A549 (cell line): Measurements from ENCODE around the gene PRMT5. TPM values are rescaled to one million over a fixed set of nuclear protein-coding genes. Genes with fewer than 3 reads are reported as not detected.
A peak's percentile ranks its signal among the peaks of the same experiment; 100 is the strongest.

Experiments
- ATAC-seq, 2 experiments: fragments of 200-7000 bp in 1 of 2; fragments of >200 bp in 1 of 2; cut with Nextera tagmentation in 1 of 2; cut with Tn5 transposase in 1 of 2; 3 replicates each; pipeline versions ENCODE4 v1.8.0 to v1.9.1; 2018 to 2020; ENCODE audit warnings: mild to moderate bottlenecking in 1 of 2, moderate library complexity in 1 of 2
- CTCF ChIA-PET: fragments of 300-600 bp; sonication (Branson Sonifier 250); formaldehyde crosslinking; extraction: SDS; loops from one replicate; lab custom pipeline; 2021; ENCODE audit warnings: antibody characterized with exemption, inconsistent platforms; lab: Yijun Ruan, JAX
- POLR2A ChIA-PET: fragments of 350-600 bp; formaldehyde crosslinking; extraction: SDS; loops from one replicate; lab custom pipeline; 2021; ENCODE audit warnings: antibody characterized with exemption, inconsistent platforms; lab: Yijun Ruan, JAX
- DNase-seq, 2 experiments: peaks; one replicate each; pipeline versions ENCODE4 v3.0.0 to v3.0.0-alpha.2; 2011 to 2016; ENCODE audit warnings: low read depth in 1 of 2, low spot score in 1 of 2
- FAIRE-seq: peaks from 2 replicates; lab custom pipeline; 2011; peaks lifted over from hg19 to GRCh38; lab: Jason Lieb, UNC
- H3K27ac ChIP-seq, 2 experiments: fragments of >200 bp; sonication (Bioruptor Twin); formaldehyde crosslinking; 3 replicates each; pipeline ENCODE4 v1.5.1; 2016 to 2017
- H3K4me1 ChIP-seq: fragments of >200 bp; sonication (Bioruptor Twin); formaldehyde crosslinking; 3 replicates; pipeline ENCODE4 v1.6.1; 2016
- H3K4me2 ChIP-seq: fragments of >200 bp; sonication (Bioruptor Twin); formaldehyde crosslinking; 3 replicates; pipeline ENCODE4 v1.6.1; 2016
- H3K4me3 ChIP-seq: fragments of >200 bp; sonication (Bioruptor Twin); formaldehyde crosslinking; 3 replicates; pipeline ENCODE4 v1.5.1; 2016
- H3K9me3 ChIP-seq: fragments of >200 bp; sonication (Bioruptor Twin); formaldehyde crosslinking; 3 replicates; pipeline ENCODE4 v1.6.1; 2016
- ATOH8 ChIP-seq: fragments of 250-450 bp; sonication (Bioruptor Pico); IDR thresholded peaks from 2 replicates; pipeline ENCODE4 v1.5.0; 2020; ENCODE audit warnings: low read depth, mild to moderate bottlenecking, moderate library complexity
- CHD2 ChIP-seq: fragments of 150-350 bp; IDR thresholded peaks from 2 replicates; pipeline ENCODE4 v1.6.1; 2014; ENCODE audit warnings: low read length; ENCODE audit not compliant: partially characterized antibody
- E2F6 ChIP-seq: IDR thresholded peaks from 2 replicates; pipeline ENCODE4 v1.6.1; 2012; ENCODE audit warnings: low read depth, borderline replicate concordance
- ELK1 ChIP-seq: fragments of 150-350 bp; IDR thresholded peaks from 2 replicates; pipeline ENCODE4 v1.6.1; 2014; ENCODE audit warnings: low read depth, mild to moderate bottlenecking, low read length
- EP300 ChIP-seq, 2 experiments: fragments of >200 bp; sonication (Bioruptor Twin); formaldehyde crosslinking; IDR thresholded peaks; 2 replicates in 1 of 2; 3 replicates in 1 of 2; pipeline ENCODE4 v1.6.1; 2016 to 2017
- ESRRA ChIP-seq: fragments of 150-350 bp; IDR thresholded peaks from 2 replicates; pipeline ENCODE4 v1.6.1; 2014; ENCODE audit warnings: mild to moderate bottlenecking, low read length, borderline replicate concordance
- GATA3 ChIP-seq: IDR thresholded peaks from 2 replicates; pipeline ENCODE4 v1.6.1; 2012; ENCODE audit warnings: borderline replicate concordance
- HOXA7 ChIP-seq: fragments of 250-450 bp; sonication (Bioruptor Pico); IDR thresholded peaks from 2 replicates; pipeline ENCODE4 v1.5.0; 2020; ENCODE audit warnings: mild to moderate bottlenecking, moderate library complexity
- JUN ChIP-seq, 2 experiments: fragments of >200 bp; sonication (Bioruptor Twin); formaldehyde crosslinking; IDR thresholded peaks; 2 replicates in 1 of 2; 3 replicates in 1 of 2; pipeline ENCODE4 v1.6.1; 2016 to 2017
- JUNB ChIP-seq: fragments of >200 bp; sonication (Bioruptor Twin); formaldehyde crosslinking; IDR thresholded peaks from 2 replicates; pipeline ENCODE4 v1.6.1; 2016
- MAFK ChIP-seq: fragments of 450-650 bp; IDR thresholded peaks from 2 replicates; pipeline ENCODE4 v1.6.1; 2014; ENCODE audit not compliant: partially characterized antibody
- RAD21 ChIP-seq, 2 experiments: fragments of >200 bp in 1 of 2; sonication (Bioruptor Twin) in 1 of 2; formaldehyde crosslinking in 1 of 2; IDR thresholded peaks in 1 of 2; conservative IDR thresholded peaks in 1 of 2; 2 replicates in 1 of 2; 3 replicates in 1 of 2; pipeline ENCODE4 v1.6.1; 2012 to 2018; ENCODE audit warnings: inconsistent platforms in 1 of 2
- RFX5 ChIP-seq: fragments of 450-650 bp; IDR thresholded peaks from 2 replicates; pipeline ENCODE4 v1.7.1; 2014; ENCODE audit warnings: antibody characterized with exemption, mild to moderate bottlenecking, moderate library complexity
- RNF2 ChIP-seq: fragments of 200-600 bp; sonication (generic); IDR thresholded peaks from 2 replicates; pipeline ENCODE4 v1.6.1; 2016; ENCODE audit warnings: low read depth, mild to moderate bottlenecking, antibody characterized with exemption, moderate library complexity, borderline replicate concordance
- TP53 ChIP-seq: fragments of 250-450 bp; sonication (Bioruptor Pico); IDR thresholded peaks from 2 replicates; pipeline ENCODE4 v1.5.0; 2021; ENCODE audit warnings: mild to moderate bottlenecking, moderate library complexity
- WGBS: methylation state at CpG from one replicate; pipeline ENCODE4 v1.1.6; 2017; ENCODE audit errors: missing lambda C conversion rate; 5-methylcytosine and 5-hydroxymethylcytosine counted together
- polyA plus RNA-seq, 4 experiments: library from polyadenylated mRNA; depleted of rRNA in 3 of 4; stranded (reverse); fragments of >200 nt; fragmentation: RNase III in 1 of 4; extraction: RNeasy Plus Mini Kit Qiagen cat#74134 plus additional on column Dnase treatment in 1 of 4; gene quantifications; 2 replicates in 3 of 4; 3 replicates in 1 of 4; pipeline ENCODE4 v1.2.3, GENCODE V29; 2011 to 2017

PRMT5 gene
- polyA plus RNA-seq, 2 of the 4 experiments (the other 2 are of a cell fraction): 188 to 214 TPM

GRCh38 chr14:22935156-22935555 lies 6.0 kb upstream of the PRMT5 start:
- H3K9me3 ChIP-seq: no peaks in the 10 kb centered on the region
- no peak overlapping the region for H3K27ac ChIP-seq
- H3K4me1 ChIP-seq: no peaks in the 10 kb centered on the region
- ChIA-PET POLR2A (no interaction called here), CTCF (interaction anchor here (0.8 to 3.5 kb wide), 11 partner anchors 8 to 123 kb away, joined by 3 to 15 read pairs (median 4); no protein-coding TSS in a partner anchor)
- TF ChIP-seq TP53 (CRISPR knock-in tag) (no peak), GATA3 (no peak), JUNB (no peak), RAD21 (conservative IDR thresholded peaks at IDR 0.05 in 1 of 2, IDR thresholded peaks at IDR 0.05 in 1 of 2) (no peak)
- no peak overlapping the region for H3K4me2 ChIP-seq
- ATAC-seq: no peak
- WGBS: 76% methylated on average over 1 of the region's 1 CpG
- H3K4me3 ChIP-seq: no peak overlapping the region
- no peak for DNase-seq
- no peak for FAIRE-seq

- TF ChIP-seq ELK1 (no peak), CHD2 (no peak), RNF2 (no peak), E2F6 (no peak), JUN (IDR thresholded peaks at IDR 0.05) (no peak), ESRRA (no peak)
- no peak overlapping the region for H3K27ac ChIP-seq
- H3K4me2 ChIP-seq: no peak overlapping the region
- POLR2A ChIA-PET: no interaction called here
- CTCF ChIA-PET: interaction anchor here (0.7 to 4.5 kb wide), 5 partner anchors 11 to 198 kb away, joined by 3 to 83 read pairs (median 44); partner anchors contain the start of genes CDH24 and RBM23
- ATAC-seq (no peak), FAIRE-seq (no peak), DNase-seq (no peak)
- 92% methylated on average over 3 of the region's 3 CpGs for WGBS
- no peaks in the 10 kb centered on the region for H3K9me3 ChIP-seq
- peaks cover 13% of the 10 kb centered on the region for H3K4me1 ChIP-seq
- no peak overlapping the region for H3K4me3 ChIP-seq
These were observed 3.0 kb upstream of the PRMT5 start for GRCh38 chr14:22932146-22932545.

GRCh38 chr14:22929961-22930364 lies 787 bp upstream of the PRMT5 start:
- TF ChIP-seq HOXA7 (CRISPR knock-in tag) (no peak), MAFK (peak; percentile 92)
- Histone ChIP-seq H3K4me3 (peak overlapping the region; percentile 35), H3K4me2 (peak overlapping the region; percentile 85), H3K4me1 (peaks cover 22% of the 10 kb centered on the region), H3K9me3 (no peaks in the 10 kb centered on the region), H3K27ac (peak overlapping the region; percentile 73 to 85)
- peak in 1 of 2 experiments; percentile 23 for DNase-seq
- CTCF ChIA-PET: interaction anchor here (0.6 to 4.5 kb wide), 45 partner anchors 9 to 383 kb away, joined by 3 to 83 read pairs (median 5); partner anchors contain the start of genes AJUBA, CDH24, HAUS4 and OXA1L
- FAIRE-seq: no peak
- POLR2A ChIA-PET: interaction anchor here (0.8 to 3.8 kb wide), 14 partner anchors 11 to 340 kb away, joined by 3 to 51 read pairs (median 6); partner anchors contain the start of genes ACIN1, AJUBA, C14orf119 and CDH24
- ATAC-seq: peak; percentile 4 to 33; a peak in 5 of 6 replicates
- WGBS: 0% methylated on average over 2 of the region's 2 CpGs

- no peak for TF ChIP-seq EP300 (IDR thresholded peaks at IDR 0.05)
- TF ChIP-seq RFX5: no peak
- no peak for TF ChIP-seq ATOH8 (CRISPR knock-in tag)
- CTCF ChIA-PET: interaction anchor here (0.6 to 4.5 kb wide), 20 partner anchors 8 to 272 kb away, joined by 3 to 83 read pairs (median 10); partner anchors contain the start of genes AJUBA, CDH24, HAUS4 and RBM23
- no peak for FAIRE-seq
These were observed 706 bp downstream of the PRMT5 start for GRCh38 chr14:22928237-22929103.

More at GRCh38 chr14:22928237-22929103, 706 bp downstream of the PRMT5 start:
- Histone ChIP-seq H3K9me3 (no peaks in the 10 kb centered on the region), H3K4me1 (peaks cover 22% of the 10 kb centered on the region), H3K4me2 (peak overlapping the region; percentile 95), H3K4me3 (peak overlapping the region; percentile 73), H3K27ac (peak overlapping the region; percentile 82 to 90)
- ATAC-seq (no peak), DNase-seq (no peak)
- 9% methylated on average over 12 of the region's 12 CpGs for WGBS
- POLR2A ChIA-PET: interaction anchor here (0.6 to 3.8 kb wide), 15 partner anchors 9 to 339 kb away, joined by 3 to 51 read pairs (median 6); partner anchors contain the start of genes ACIN1, AJUBA, C14orf119 and CDH24
